ENCODE measurements around the gene PDIA5.

Gene PDIA5

GRCh38 chr3:123153125-123154019, 86.5 kb downstream of the PDIA5 start:
- TF ChIP-seq REST (IDR thresholded peaks at IDR 0.05; ENCODE audit: insufficient read depth in 1 of 2, low read depth in 2 of 2, low read length in 2 of 2) = no peak
- TF ChIP-seq POLR2AphosphoS5 (IDR thresholded peaks at IDR 0.05; ENCODE audit: low read depth, low read length) = no peak
- TF ChIP-seq SIN3A (IDR thresholded peaks at IDR 0.05; ENCODE audit: borderline replicate concordance, insufficient read depth, low read length) = no peak
- TF ChIP-seq TAF1 (IDR thresholded peaks at IDR 0.05; ENCODE audit: borderline replicate concordance, insufficient read depth, low read length) = no peak
- no peak for TF ChIP-seq FOXP2 (optimal IDR thresholded peaks at IDR 0.05; ENCODE audit: borderline replicate concordance, extremely low read depth, extremely low read length, insufficient read depth)

DNA sequence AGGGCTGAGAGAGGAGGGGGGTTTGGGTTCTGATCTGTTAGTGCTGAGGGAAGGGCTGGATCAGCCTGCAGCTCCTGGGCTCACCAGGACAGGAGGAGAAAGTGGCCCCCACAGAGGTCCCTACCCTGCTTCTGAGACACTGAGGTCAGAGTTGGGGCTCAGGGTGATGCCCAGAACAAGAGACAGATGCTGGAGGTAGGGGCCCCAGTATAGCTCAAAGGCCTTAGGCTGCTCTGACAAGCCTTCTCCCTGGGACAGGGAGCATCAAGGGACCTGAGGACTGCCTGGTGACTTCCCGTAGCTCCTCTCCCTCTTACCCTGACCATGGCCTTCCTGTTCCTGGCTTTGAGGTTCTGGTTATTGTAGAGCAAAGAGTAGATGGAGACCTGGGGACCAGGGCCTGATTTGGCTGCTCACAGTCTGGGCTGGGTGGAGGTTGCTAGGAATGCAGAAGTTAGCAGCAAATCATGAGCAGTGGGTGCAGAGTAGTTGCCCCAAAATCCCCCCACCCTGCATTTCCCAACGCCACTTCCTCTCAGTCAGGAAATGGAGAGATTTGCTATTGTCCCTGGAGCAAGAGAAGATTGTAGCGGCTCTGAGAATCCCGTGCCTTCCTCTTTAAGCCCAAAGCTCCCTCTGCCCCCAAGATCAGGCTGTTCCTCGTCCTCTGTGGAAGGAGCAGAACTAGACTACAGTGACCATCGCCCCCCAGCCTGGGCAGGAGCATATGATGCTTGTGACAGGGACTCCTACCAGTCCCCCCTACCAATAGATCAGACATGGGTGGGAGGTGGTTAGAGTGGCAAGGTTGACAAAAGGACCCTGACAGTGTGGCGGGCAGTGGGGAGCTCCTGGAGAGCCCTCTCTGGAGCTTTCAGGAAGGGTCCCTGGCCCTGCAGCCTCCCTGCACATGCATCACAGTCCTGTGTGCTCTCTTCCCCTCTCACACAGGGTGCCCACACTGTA, 87.5 kb downstream of the PDIA5 start:
- TF ChIP-seq POLR2AphosphoS5 (IDR thresholded peaks at IDR 0.05; ENCODE audit: low read depth, low read length) = no peak
- TF ChIP-seq FOXP2 (optimal IDR thresholded peaks at IDR 0.05; ENCODE audit: borderline replicate concordance, extremely low read depth, extremely low read length, insufficient read depth) = no peak
- no peak for TF ChIP-seq REST (IDR thresholded peaks at IDR 0.05; ENCODE audit: insufficient read depth in 1 of 2, low read depth in 2 of 2, low read length in 2 of 2)
- TF ChIP-seq TAF1 (IDR thresholded peaks at IDR 0.05; ENCODE audit: borderline replicate concordance, insufficient read depth, low read length) = no peak
- TF ChIP-seq SIN3A (IDR thresholded peaks at IDR 0.05; ENCODE audit: borderline replicate concordance, insufficient read depth, low read length) = no peak

DNA sequence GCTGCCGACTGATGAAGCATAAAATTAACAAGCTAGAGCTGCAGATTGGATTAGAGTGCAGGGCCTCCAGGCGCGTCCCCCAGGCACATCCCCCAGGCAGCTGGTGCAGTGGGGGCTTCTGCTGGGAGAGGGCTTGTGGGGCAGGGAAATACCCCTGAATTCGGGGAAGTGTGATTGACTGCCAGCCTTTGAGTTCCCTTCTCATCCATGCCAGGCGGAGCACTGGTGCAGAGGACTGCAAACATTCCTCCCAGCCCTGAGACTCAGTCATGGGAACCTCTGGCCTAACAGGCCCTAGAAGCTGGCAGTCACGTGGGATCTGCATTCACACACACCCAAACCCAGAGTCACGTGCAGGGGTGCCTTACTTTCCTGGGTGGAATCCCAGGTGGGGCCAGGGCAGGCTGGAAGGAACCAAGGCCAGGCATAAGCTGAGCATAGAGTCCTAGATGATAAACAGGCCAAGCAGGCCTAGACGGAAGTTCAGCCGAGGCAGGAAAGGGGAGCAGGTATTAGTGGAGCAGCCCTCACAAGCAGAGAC, 88.7 kb downstream of the PDIA5 start:
- TF ChIP-seq POLR2AphosphoS5 (IDR thresholded peaks at IDR 0.05; ENCODE audit: low read depth, low read length) (no peak), FOXP2 (optimal IDR thresholded peaks at IDR 0.05; ENCODE audit: borderline replicate concordance, extremely low read depth, extremely low read length, insufficient read depth) (no peak), TAF1 (IDR thresholded peaks at IDR 0.05; ENCODE audit: borderline replicate concordance, insufficient read depth, low read length) (no peak), REST (IDR thresholded peaks at IDR 0.05; ENCODE audit: insufficient read depth in 1 of 2, low read depth in 2 of 2, low read length in 2 of 2) (no peak), SIN3A (IDR thresholded peaks at IDR 0.05; ENCODE audit: borderline replicate concordance, insufficient read depth, low read length) (no peak)

DNA sequence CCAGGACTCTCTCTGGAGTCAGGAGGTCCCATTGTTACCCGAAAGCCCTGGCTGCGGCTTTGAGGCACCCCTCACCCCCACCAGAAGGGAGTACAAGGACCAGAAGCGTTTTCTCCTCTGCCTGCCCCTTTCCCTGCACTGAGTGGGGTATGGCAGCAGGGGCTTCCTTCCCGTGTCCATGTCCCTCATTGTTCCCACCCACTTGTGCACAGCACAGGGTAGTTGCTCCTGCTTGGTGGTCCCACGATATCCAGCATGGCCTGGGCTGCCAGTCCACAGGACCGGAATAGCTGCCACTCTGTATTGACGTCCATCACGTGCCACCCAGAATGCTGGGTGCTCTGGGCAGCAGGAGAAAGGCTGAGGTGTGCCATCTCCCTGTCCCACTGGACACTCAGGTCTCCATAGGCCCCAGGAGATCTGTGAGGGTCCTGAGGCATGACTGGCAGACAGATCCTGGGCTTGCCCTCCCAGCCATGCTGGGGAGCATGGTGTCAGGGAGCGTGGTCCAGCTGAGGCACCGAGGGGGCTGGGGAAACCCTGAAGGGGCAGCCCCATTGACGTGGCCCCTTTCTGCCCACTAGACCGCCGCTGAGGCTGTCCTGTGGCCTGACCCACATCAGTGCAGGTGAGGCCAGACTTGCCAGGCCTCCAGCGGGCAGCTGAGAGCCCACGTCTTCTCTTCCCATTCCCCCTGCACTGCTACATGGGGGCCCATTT, 89.6 kb downstream of the PDIA5 start:
- TF ChIP-seq SIN3A (IDR thresholded peaks at IDR 0.05; ENCODE audit: borderline replicate concordance, insufficient read depth, low read length) (no peak), REST (IDR thresholded peaks at IDR 0.05; ENCODE audit: insufficient read depth in 1 of 2, low read depth in 2 of 2, low read length in 2 of 2) (no peak), TAF1 (IDR thresholded peaks at IDR 0.05; ENCODE audit: borderline replicate concordance, insufficient read depth, low read length) (no peak), POLR2AphosphoS5 (IDR thresholded peaks at IDR 0.05; ENCODE audit: low read depth, low read length) (no peak)
